Fibroblast of the aortic adventitia (primary cell): ENCODE measurements around the gene ARAP2. TPM values are rescaled to one million over a fixed set of nuclear protein-coding genes. Genes with fewer than 3 reads are reported as not detected.

Source experiments
- DNase-seq: peaks from one replicate; pipeline ENCODE4 v3.0.0-alpha.2; 2010; ENCODE audit warnings: low read depth
- H3K4me3 ChIP-seq: 2 replicates; pipeline ENCODE4 v1.5.1; 2011; ENCODE audit warnings: low read depth, mild to moderate bottlenecking, control low read depth, low read length, moderate library complexity
- total RNA-seq: library from RNA; depleted of rRNA; stranded (reverse); fragments of >200 nt; gene quantifications from 2 replicates; pipeline ENCODE4 v1.2.3, GENCODE V29; 2012; ENCODE audit warnings: low replicate concordance
- TF ChIP-seq, protein P1 (sequence below): IDR thresholded peaks from 2 replicates; pipeline ENCODE4 v1.5.1; 2011; ENCODE audit warnings: mild to moderate bottlenecking, low read length, control low read depth, inconsistent platforms; ENCODE audit not compliant: insufficient read depth

The ARAP2 gene
- total RNA-seq, 1 donor: 0.63 TPM

- TF ChIP-seq, protein P1, sequence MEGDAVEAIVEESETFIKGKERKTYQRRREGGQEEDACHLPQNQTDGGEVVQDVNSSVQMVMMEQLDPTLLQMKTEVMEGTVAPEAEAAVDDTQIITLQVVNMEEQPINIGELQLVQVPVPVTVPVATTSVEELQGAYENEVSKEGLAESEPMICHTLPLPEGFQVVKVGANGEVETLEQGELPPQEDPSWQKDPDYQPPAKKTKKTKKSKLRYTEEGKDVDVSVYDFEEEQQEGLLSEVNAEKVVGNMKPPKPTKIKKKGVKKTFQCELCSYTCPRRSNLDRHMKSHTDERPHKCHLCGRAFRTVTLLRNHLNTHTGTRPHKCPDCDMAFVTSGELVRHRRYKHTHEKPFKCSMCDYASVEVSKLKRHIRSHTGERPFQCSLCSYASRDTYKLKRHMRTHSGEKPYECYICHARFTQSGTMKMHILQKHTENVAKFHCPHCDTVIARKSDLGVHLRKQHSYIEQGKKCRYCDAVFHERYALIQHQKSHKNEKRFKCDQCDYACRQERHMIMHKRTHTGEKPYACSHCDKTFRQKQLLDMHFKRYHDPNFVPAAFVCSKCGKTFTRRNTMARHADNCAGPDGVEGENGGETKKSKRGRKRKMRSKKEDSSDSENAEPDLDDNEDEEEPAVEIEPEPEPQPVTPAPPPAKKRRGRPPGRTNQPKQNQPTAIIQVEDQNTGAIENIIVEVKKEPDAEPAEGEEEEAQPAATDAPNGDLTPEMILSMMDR: no peak
- no peak overlapping the region for H3K4me3 ChIP-seq
Observed at GRCh38 chr4:36208893-36209473, 35.3 kb downstream of the ARAP2 start.

DNA sequence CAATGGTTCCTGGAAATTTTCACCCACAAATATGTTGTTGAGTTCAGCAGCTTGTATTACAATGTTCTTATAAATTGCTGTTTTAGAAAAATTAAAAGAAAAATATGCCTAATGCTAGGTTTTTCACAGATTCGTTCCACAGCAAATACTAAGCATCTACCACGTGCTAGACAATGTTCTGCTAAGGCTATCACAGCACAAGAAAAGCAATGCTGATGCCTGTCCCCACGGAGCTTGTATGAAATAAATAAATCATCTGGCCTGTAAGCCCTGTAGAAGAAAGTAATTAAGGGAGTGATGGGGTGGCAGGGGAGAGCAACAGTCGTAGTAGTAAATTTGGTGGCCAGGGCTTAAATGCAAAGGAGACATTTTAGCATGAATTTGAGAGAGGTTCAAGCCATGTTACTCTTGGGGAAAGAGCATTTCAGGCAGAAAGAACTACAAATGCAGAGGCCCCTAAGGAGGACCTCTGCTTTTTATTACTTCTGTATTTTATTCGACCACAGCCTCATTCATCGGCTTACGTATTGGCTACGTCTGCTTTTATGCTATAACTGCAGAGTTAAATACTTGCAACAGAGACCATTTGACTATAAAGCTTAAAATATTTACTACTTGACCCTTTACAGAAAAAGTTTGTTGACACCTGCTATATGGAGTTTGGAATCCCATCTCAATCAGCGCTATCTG, 36.3 kb downstream of the ARAP2 start:
- TF ChIP-seq, protein P1: no peak
- no peak overlapping the region for H3K4me3 ChIP-seq
- DNase-seq: no peak

More at GRCh38 chr4:36208893-36209473, 35.3 kb downstream of the ARAP2 start:
- no peak for DNase-seq

DNA sequence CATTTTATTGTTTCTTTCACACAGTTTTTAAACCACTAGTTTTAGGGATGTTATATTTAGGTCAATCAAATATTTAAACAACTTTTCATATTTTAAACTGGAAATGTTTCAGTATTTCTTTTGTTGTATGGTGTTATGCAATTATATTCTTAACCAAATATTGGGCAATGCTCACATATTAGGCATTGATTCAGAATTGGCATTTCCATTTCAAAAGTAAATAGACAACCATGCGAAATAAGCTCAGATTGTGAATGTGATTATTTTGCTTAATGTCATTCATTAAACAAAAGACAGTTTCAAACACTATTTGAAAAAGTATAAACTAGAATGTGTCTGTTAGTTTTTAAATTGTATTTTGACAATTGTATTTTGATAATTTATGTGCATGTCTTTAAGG, 36.9 kb downstream of the ARAP2 start:
- no peak overlapping the region for H3K4me3 ChIP-seq
- TF ChIP-seq, protein P1: no peak
- DNase-seq: no peak

- no peak for DNase-seq
- no peak overlapping the region for H3K4me3 ChIP-seq
- TF ChIP-seq, protein P1: no peak
Observed at GRCh38 chr4:36206603-36207311, 37.6 kb downstream of the ARAP2 start.

GRCh38 chr4:36206012-36206411, 38.3 kb downstream of the ARAP2 start:
- H3K4me3 ChIP-seq: no peak overlapping the region
- no peak for DNase-seq
- TF ChIP-seq, protein P1: no peak

GRCh38 chr4:36198861-36199260, 45.5 kb downstream of the ARAP2 start:
- H3K4me3 ChIP-seq: no peak overlapping the region
- TF ChIP-seq, protein P1: no peak
- DNase-seq: no peak
